K562 (cell line): ENCODE measurements around the gene DNAJB13. TPM values are rescaled to one million over a fixed set of nuclear protein-coding genes. Genes with fewer than 3 reads are reported as not detected.
A peak's percentile ranks its signal among the peaks of the same experiment; 100 is the strongest.

Experiments used
- CHCHD3 ChIP-seq: fragments of 250-450 bp; sonication (Bioruptor Pico); IDR thresholded peaks from 2 replicates; pipeline ENCODE4 v2.1.2; 2022; ENCODE audit warnings: mild to moderate bottlenecking
- DNMT1 ChIP-seq: fragments of 450-650 bp; IDR thresholded peaks from 2 replicates; pipeline ENCODE4 v1.6.1; 2016; ENCODE audit warnings: antibody characterized with exemption, mild to moderate bottlenecking
- EP400 ChIP-seq: fragments of 450-650 bp; IDR thresholded peaks from 2 replicates; pipeline ENCODE4 v1.6.1; 2017; ENCODE audit warnings: antibody characterized with exemption, mild to moderate bottlenecking, moderate library complexity
- ETS2 ChIP-seq: IDR thresholded peaks from 2 replicates; pipeline ENCODE4 v1.6.1; 2016; ENCODE audit warnings: borderline replicate concordance, missing genetic modification characterization, mild to moderate bottlenecking, moderate library complexity, missing compliant biosample characterization; ENCODE audit not compliant: poor library complexity, severe bottlenecking
- EWSR1 ChIP-seq: fragments of 450-650 bp; IDR thresholded peaks from 2 replicates; pipeline ENCODE4 v1.6.1; 2018; ENCODE audit warnings: borderline replicate concordance, mild to moderate bottlenecking, low read depth, moderate library complexity; ENCODE audit not compliant: partially characterized antibody
- GATAD2A ChIP-seq: fragments of 450-650 bp; IDR thresholded peaks from 2 replicates; pipeline ENCODE4 v1.6.1; 2017
- HNRNPL ChIP-seq: fragments of 200-400 bp; formaldehyde crosslinking; IDR thresholded peaks from 2 replicates; pipeline ENCODE4 v1.6.1; 2017; ENCODE audit warnings: low read depth, mild to moderate bottlenecking, low read length
- MYBL2 ChIP-seq, 2 experiments: fragments of 450-650 bp in 1 of 2; sonication (generic) in 1 of 2; formaldehyde crosslinking in 1 of 2; IDR thresholded peaks; 2 replicates each; pipeline versions ENCODE4 v1.6.1 to v1.8.1; 2017 to 2022; ENCODE audit warnings: borderline replicate concordance in 1 of 2, inconsistent platforms in 1 of 2, low read depth in 1 of 2, mild to moderate bottlenecking in 1 of 2, missing genetic modification reagents in 1 of 2, moderate library complexity in 1 of 2
- MYC ChIP-seq, 2 experiments: fragments of 250-450 bp in 1 of 2; sonication (Bioruptor Pico) in 1 of 2; IDR thresholded peaks; 2 replicates each; pipeline versions ENCODE4 v1.5.1 to v1.6.1; 2012 to 2021; ENCODE audit warnings: low read depth in 2 of 2, borderline replicate concordance in 1 of 2, improper control_type of control experiment in 1 of 2, low read length in 1 of 2, mild to moderate bottlenecking in 1 of 2, moderate library complexity in 1 of 2
- PHF21A ChIP-seq: fragments of 450-650 bp; IDR thresholded peaks from 2 replicates; pipeline ENCODE4 v1.6.1; 2017; ENCODE audit warnings: low read depth, borderline replicate concordance
- RAD51 ChIP-seq: fragments of 450-650 bp; IDR thresholded peaks from 2 replicates; pipeline ENCODE4 v1.7.1; 2016; ENCODE audit warnings: low read depth, mild to moderate bottlenecking, borderline replicate concordance
- SMARCE1 ChIP-seq: fragments of 450-650 bp; IDR thresholded peaks from 2 replicates; pipeline ENCODE4 v1.7.1; 2016; ENCODE audit warnings: mild to moderate bottlenecking
- SNRNP70 ChIP-seq: fragments of 200-400 bp; formaldehyde crosslinking; optimal IDR thresholded peaks from 2 replicates; pipeline ENCODE3; 2017; ENCODE audit warnings: low read depth, low read length
- ZNF184 ChIP-seq: sonication (generic); formaldehyde crosslinking; IDR thresholded peaks from 2 replicates; pipeline ENCODE4 v1.5.0; 2020; ENCODE audit warnings: missing genetic modification reagents
- ZNF696 ChIP-seq: fragments of 250-450 bp; sonication (Bioruptor Pico); conservative IDR thresholded peaks from 2 replicates; pipeline ENCODE4 v1.4.0; 2020; ENCODE audit warnings: mild to moderate bottlenecking, moderate library complexity
- ZNF79 ChIP-seq: fragments of 250-450 bp; sonication (Bioruptor Pico); IDR thresholded peaks from 2 replicates; pipeline ENCODE4 v1.4.0; 2020; ENCODE audit warnings: low read depth, mild to moderate bottlenecking, moderate library complexity
- ZNF830 ChIP-seq: fragments of 250-450 bp; sonication (Bioruptor Pico); IDR thresholded peaks from 2 replicates; pipeline ENCODE4 v1.5.0; 2021; ENCODE audit warnings: mild to moderate bottlenecking
- polyA plus RNA-seq, 8 experiments: library from polyadenylated mRNA; depleted of rRNA in 4 of 8; stranded (reverse) in 5 of 8; unstranded in 3 of 8; fragments of >200 nt; fragmentation: Nextera tagmentation in 2 of 8; fragmentation: Illumina TruSeq in 1 of 8; extraction: Ambion mirVana in 2 of 8; extraction: Trizol in 1 of 8; gene quantifications; 2 replicates each; pipeline versions ENCODE4 v1.2.1 to v1.2.3, GENCODE V29; 2011 to 2014; ENCODE audit warnings: inconsistent platforms in 1 of 8, missing spikeins in 1 of 8
- total RNA-seq, 7 experiments: library from RNA; depleted of rRNA in 6 of 7; stranded (reverse); fragments of >200 nt in 6 of 7; fragmentation: Illumina TruSeq in 2 of 7; extraction: Trizol in 2 of 7; gene quantifications; 2 replicates each; pipeline versions ENCODE4 v1.2.1 to v1.2.3, GENCODE V29; 2011 to 2021; ENCODE audit warnings: low replicate concordance in 1 of 7
- TF ChIP-seq, protein P1 (sequence below): sonication (generic); formaldehyde crosslinking; IDR thresholded peaks from 2 replicates; pipeline ENCODE4 v1.8.1; 2023; ENCODE audit warnings: missing genetic modification reagents, mild to moderate bottlenecking, borderline replicate concordance
- TF ChIP-seq, protein P2 (sequence below), 2 experiments: fragments of 450-650 bp in 1 of 2; sonication (generic) in 1 of 2; formaldehyde crosslinking; conservative IDR thresholded peaks; 2 replicates each; pipeline versions ENCODE4 v1.4.0 to v1.8.1; 2020 to 2022; ENCODE audit warnings: mild to moderate bottlenecking in 1 of 2, missing genetic modification reagents in 1 of 2
- TF ChIP-seq, protein P3 (sequence below): sonication (generic); formaldehyde crosslinking; IDR thresholded peaks from 2 replicates; pipeline ENCODE4 v1.8.1; 2023; ENCODE audit warnings: mild to moderate bottlenecking, missing genetic modification reagents

The DNAJB13 gene
- total and polyA plus RNA-seq, 9 of the 15 experiments (the other 6 are each of a cell fraction or from before 2014, with no cell fraction given) = 0.14 TPM; not detected in 8

DNA sequence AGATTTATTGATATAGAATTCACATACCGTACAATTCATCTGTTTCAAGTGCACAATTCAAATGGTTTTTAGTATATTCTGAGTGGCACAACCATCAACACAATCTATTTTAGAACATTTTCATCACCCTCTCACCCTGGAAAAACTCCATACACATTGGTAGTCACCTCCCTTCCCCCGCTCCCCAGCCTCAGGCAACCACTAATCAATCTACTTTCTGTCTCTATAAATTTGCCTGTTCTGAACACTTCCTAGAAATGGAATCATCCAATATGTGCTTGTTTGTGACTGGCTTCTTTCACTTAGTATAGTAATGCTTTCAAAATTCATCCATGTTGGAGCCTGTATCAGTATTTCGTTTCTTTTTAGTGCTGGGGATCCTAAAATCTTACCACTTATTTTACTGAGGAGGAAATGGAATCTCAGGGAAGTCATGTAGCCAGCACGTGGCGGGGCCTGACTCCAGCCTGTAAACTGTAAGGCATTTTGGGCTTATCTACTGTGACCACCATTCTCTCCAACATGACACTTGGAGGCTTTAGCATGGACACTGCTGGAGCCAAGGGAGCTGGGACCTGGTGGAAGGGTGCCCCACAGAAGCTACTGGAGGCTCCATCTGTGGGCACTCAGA is 59.0 kb downstream of the DNAJB13 start (continued):
- no peak for TF ChIP-seq PHF21A
- peak; percentile 67 for TF ChIP-seq MYC (IDR thresholded peaks at IDR 0.05; ENCODE audit: low read depth, low read length)
- no peak for TF ChIP-seq MYC (CRISPR knock-in tag; IDR thresholded peaks at IDR 0.05; ENCODE audit: borderline replicate concordance, low read depth)
- no peak for TF ChIP-seq GATAD2A
- TF ChIP-seq HNRNPL = no peak
- no peak for TF ChIP-seq CHCHD3 (CRISPR knock-in tag)
- TF ChIP-seq ETS2 = no peak
- TF ChIP-seq, protein P1, sequence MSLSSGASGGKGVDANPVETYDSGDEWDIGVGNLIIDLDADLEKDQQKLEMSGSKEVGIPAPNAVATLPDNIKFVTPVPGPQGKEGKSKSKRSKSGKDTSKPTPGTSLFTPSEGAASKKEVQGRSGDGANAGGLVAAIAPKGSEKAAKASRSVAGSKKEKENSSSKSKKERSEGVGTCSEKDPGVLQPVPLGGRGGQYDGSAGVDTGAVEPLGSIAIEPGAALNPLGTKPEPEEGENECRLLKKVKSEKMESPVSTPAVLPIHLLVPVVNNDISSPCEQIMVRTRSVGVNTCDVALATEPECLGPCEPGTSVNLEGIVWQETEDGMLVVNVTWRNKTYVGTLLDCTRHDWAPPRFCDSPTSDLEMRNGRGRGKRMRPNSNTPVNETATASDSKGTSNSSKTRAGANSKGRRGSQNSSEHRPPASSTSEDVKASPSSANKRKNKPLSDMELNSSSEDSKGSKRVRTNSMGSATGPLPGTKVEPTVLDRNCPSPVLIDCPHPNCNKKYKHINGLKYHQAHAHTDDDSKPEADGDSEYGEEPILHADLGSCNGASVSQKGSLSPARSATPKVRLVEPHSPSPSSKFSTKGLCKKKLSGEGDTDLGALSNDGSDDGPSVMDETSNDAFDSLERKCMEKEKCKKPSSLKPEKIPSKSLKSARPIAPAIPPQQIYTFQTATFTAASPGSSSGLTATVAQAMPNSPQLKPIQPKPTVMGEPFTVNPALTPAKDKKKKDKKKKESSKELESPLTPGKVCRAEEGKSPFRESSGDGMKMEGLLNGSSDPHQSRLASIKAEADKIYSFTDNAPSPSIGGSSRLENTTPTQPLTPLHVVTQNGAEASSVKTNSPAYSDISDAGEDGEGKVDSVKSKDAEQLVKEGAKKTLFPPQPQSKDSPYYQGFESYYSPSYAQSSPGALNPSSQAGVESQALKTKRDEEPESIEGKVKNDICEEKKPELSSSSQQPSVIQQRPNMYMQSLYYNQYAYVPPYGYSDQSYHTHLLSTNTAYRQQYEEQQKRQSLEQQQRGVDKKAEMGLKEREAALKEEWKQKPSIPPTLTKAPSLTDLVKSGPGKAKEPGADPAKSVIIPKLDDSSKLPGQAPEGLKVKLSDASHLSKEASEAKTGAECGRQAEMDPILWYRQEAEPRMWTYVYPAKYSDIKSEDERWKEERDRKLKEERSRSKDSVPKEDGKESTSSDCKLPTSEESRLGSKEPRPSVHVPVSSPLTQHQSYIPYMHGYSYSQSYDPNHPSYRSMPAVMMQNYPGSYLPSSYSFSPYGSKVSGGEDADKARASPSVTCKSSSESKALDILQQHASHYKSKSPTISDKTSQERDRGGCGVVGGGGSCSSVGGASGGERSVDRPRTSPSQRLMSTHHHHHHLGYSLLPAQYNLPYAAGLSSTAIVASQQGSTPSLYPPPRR (CRISPR knock-in tag) = no peak
- TF ChIP-seq ZNF696 = no peak
- no peak for TF ChIP-seq RAD51
- TF ChIP-seq SMARCE1 = no peak
- TF ChIP-seq, protein P2, sequence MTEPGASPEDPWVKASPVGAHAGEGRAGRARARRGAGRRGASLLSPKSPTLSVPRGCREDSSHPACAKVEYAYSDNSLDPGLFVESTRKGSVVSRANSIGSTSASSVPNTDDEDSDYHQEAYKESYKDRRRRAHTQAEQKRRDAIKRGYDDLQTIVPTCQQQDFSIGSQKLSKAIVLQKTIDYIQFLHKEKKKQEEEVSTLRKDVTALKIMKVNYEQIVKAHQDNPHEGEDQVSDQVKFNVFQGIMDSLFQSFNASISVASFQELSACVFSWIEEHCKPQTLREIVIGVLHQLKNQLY (CRISPR knock-in tag; conservative IDR thresholded peaks at IDR 0.05) = no peak
- TF ChIP-seq EP400 = no peak
- TF ChIP-seq, protein P3, sequence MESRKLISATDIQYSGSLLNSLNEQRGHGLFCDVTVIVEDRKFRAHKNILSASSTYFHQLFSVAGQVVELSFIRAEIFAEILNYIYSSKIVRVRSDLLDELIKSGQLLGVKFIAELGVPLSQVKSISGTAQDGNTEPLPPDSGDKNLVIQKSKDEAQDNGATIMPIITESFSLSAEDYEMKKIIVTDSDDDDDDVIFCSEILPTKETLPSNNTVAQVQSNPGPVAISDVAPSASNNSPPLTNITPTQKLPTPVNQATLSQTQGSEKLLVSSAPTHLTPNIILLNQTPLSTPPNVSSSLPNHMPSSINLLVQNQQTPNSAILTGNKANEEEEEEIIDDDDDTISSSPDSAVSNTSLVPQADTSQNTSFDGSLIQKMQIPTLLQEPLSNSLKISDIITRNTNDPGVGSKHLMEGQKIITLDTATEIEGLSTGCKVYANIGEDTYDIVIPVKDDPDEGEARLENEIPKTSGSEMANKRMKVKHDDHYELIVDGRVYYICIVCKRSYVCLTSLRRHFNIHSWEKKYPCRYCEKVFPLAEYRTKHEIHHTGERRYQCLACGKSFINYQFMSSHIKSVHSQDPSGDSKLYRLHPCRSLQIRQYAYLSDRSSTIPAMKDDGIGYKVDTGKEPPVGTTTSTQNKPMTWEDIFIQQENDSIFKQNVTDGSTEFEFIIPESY = no peak
- TF ChIP-seq EWSR1 = no peak
- TF ChIP-seq SNRNP70 = no peak
- TF ChIP-seq ZNF79 = no peak
- TF ChIP-seq DNMT1 = no peak
- no peak for TF ChIP-seq MYBL2 (IDR thresholded peaks at IDR 0.05; ENCODE audit: low read depth)
- TF ChIP-seq MYBL2 (CRISPR knock-in tag; IDR thresholded peaks at IDR 0.05; ENCODE audit: borderline replicate concordance) = no peak
- TF ChIP-seq ZNF830 (CRISPR knock-in tag) = no peak
- no peak for TF ChIP-seq ZNF184 (CRISPR knock-in tag)
